ENCODE measurements around the gene R3HCC1L. TPM values are rescaled to one million over a fixed set of nuclear protein-coding genes. Genes with fewer than 3 reads are reported as not detected.

The R3HCC1L gene
- polyA plus RNA-seq (2013, experiment 1 of 2; ENCODE audit: insufficient read length), result 14.0 TPM
- 7.7 TPM for polyA plus RNA-seq (2013, experiment 2 of 2; ENCODE audit: insufficient read length)

GRCh38 chr10:98134431-98135221 lies at the start of gene R3HCC1L:
Gene R3HCC1L (plus strand): TSS chr10:98134657. CDS start chr10:98208115, 73,458 bp downstream.
- DNase-seq, result peak; percentile 90

GRCh38 chr10:98085238-98085637 lies 49.2 kb upstream of the R3HCC1L start:
- DNase-seq, result no peak

GRCh38 chr10:98086837-98087708 lies 47.4 kb upstream of the R3HCC1L start:
- no peak for DNase-seq

- DNase-seq, result no peak
Observed at GRCh38 chr10:98088186-98088971, 46.1 kb upstream of the R3HCC1L start.

GRCh38 chr10:98090822-98091221 lies 43.6 kb upstream of the R3HCC1L start:
- no peak for DNase-seq

- DNase-seq, result no peak
Observed at GRCh38 chr10:98096316-98096715, 38.1 kb upstream of the R3HCC1L start.

GRCh38 chr10:98096731-98097130 lies 37.7 kb upstream of the R3HCC1L start:
- no peak for DNase-seq

- DNase-seq, result no peak
Observed at GRCh38 chr10:98097175-98097574, 37.3 kb upstream of the R3HCC1L start.

DNA sequence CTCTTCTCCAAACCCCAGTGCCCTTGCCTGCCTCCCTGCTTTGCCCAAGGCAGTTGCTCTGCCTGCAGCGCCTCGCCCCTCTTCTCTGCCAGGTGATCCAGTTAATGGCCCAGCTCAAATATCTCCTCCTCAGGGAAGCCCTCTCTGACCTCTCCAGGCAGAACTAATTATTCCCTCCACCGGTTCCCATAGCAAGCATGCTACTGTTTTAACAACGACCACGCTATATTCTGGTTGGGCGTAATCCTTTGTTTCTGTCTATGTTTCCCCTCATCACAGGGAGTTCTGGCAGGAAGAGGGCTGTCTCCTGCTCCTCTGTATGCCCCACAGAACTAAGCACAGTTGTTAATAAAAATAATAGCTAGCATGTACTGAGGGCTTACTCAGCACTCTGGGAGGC lies 36.8 kb upstream of the R3HCC1L start:
- peak; percentile 7 for DNase-seq

DNA sequence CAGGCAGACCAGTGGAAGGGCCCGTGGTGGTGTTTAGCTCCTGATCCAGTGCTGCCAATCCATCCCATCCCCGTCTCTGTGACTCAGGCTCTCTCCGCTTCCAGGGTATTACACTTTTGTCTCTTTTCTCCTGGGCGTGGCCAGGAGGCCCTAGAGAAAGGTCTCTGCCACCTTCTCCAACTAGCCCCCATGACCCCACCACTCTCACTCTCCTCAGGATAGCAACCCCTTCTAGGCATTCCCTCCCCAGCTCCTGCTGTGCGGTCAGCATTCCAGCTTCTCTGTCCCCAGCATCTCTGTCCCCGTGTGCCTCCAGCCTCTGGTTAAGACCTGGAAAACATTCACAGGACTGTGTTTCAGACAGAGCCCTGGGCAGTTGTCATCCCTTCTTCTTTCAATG lies 36.2 kb upstream of the R3HCC1L start:
- no peak for DNase-seq

GRCh38 chr10:98100476-98100875 lies 34.0 kb upstream of the R3HCC1L start:
- no peak for DNase-seq

GRCh38 chr10:98101366-98101765 lies 33.1 kb upstream of the R3HCC1L start:
- peak; percentile 1 for DNase-seq

DNA sequence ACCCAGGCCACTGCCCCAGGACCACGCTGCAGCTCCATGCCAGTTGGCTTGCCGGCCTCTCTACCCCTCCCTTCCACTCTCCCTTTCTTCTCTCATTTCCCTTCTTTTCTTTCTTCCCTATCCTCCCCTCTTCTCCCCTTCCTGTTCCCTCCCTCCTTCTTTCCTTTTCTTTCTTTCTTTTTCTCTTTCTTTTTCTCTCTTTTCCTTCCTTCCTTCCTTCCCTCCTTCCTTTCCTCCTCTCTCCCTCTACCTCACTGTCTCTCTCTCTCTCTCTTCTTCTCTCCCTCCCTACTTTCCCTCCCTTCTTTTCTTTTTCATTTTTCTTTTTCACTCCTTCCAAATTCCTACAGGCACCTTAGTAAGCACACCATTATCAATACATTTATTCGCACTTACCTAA lies 30.3 kb upstream of the R3HCC1L start:
- no peak for DNase-seq

DNA sequence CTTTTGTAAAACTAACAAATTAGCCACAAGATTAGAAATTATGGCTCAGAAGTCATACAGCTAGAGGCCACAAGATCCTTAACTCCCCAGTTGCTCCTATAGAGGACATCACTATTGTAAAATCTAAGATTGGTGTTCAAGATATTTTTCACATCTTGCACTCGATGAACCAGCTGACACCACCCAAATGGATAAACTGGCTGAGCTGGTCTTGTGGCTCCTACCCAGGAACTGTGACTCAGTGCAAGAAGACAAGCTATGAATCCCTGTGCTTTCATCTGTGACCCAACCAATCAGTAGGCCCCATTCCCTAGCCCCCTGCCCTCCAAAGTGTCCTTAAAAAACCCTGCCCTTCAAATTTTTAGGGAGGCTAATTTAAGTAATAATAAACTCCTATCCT lies 27.9 kb upstream of the R3HCC1L start:
- no peak for DNase-seq

- DNase-seq, result no peak
Observed at GRCh38 chr10:98107644-98108430, 26.6 kb upstream of the R3HCC1L start.

DNA sequence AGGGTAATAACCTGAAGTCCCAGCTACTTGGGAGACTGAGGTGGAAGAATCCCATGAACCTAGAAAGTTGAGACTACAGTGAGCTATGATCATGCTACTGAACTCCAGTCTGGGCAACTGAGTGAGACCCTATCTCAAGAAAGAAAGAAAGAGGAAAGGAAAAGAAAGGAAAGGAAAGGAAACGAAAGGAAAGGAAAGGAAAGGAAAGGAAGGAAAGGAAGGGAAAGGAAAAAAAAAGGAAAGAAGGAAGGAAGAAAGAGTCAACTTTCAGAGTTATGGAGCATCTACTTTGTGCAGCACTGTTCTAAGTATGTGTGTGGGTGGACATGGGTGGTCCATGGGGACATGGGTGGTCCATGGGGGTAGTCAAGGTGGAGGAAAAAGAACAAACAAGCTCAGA lies 24.1 kb upstream of the R3HCC1L start:
- DNase-seq, result no peak

DNA sequence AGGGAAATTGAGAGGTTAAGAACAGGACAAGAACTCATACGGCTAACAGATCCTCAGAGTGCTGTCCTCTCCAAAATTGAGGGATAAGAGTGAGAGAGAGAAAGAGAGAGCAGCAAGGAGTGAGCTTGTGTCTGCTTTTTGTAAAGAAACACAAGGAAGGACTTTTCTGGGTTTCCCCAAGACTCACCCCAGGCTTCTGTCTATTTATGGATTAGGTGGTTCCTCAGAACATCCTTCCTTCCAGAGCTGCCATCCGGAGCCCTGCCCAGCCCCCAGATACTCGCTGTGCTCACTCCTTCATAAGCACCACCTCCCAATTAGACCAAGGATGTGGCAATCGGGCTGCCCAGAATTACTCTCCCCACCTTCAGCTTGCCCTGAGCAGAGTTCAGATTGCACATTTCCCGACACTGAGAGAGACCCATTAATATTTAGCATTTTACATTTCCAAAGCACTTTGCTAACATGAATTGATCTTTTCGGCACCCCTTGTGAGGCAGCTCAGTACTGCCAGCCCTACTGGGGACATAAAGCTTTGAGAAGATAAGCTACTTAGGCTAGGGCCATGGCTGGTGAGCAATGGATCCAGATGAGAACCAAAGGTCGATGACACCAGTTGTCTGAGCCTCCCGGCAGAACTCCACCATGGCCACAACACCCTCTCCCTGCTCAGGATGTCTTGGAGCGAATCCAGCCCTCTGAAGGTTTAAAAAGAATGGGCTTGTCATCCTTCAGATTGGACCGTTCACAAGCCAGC lies 19.2 kb upstream of the R3HCC1L start:
- no peak for DNase-seq

DNA sequence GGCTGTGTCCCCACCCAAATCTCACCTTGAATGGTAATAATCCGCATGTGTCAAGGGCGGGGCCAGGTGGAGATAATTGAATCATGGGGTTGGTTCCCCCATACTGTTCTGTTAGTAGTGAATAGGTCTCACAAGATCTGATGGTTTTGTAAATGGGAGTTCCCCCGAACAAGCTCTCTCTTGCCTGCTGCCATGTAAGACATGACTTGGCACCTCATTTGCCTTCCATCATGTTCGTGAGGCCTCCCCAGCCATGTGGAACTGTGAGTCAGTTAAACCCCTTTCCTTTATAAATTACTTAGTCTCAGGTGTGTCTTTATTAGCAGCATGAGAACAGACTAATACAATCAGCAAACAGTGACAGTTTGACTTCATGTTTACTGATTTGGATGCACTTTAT lies 14.6 kb upstream of the R3HCC1L start:
- no peak for DNase-seq

DNA sequence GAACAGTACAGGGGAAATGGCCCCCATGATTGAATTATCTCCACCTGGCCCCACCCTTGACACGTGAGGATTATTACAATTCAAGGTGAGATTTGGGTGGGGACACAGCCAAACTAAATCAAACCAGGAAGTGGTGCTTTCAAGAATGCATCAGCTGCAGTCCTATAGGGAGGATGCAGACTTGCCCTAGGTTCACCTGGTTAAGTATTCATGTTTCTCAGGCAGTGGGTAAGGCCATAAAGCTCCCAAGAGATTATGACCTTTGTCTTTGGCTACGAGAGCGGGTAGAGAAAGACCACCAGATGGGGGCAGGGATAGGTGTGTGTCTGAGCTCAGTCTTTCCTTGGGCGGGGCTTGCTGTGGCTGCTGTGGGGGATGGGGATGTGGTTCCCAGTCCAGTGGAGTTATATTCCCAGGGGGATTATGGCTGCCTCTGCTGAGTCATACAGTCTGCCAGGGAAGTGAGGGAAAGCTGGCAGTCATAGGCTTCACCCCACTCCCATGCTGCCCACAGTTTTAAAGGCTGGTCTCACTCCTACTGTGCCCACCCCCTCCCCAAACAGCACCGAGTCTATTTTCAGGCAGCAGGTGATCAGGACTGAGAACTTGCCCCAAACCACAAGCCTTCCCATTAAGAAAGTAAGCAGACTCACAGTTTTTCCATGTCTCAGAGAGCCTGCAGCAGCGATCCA lies 8.4 kb upstream of the R3HCC1L start:
- peak; percentile 50 for DNase-seq

GRCh38 chr10:98128802-98129201 lies 5.7 kb upstream of the R3HCC1L start:
- DNase-seq, result no peak

Data from fibroblast of skin of back (primary cell).